Mucosa of rectum (tissue), 2 donors: ENCODE measurements around the gene SMCO2.

ENCODE experiments used
- H3K27ac ChIP-seq, 2 donors: one replicate each; pipeline ENCODE4 v1.7.0; 2013; ENCODE audit warnings: inconsistent platforms in 2 of 2, low read depth in 2 of 2, low read length in 2 of 2
- H3K27me3 ChIP-seq, 2 donors: one replicate each; pipeline ENCODE4 v1.7.0; 2013; ENCODE audit warnings: low read length in 2 of 2; ENCODE audit not compliant: control insufficient read depth in 2 of 2, insufficient read depth in 2 of 2
- H3K36me3 ChIP-seq, 2 donors: one replicate each; pipeline ENCODE4 v1.7.0; 2013; ENCODE audit warnings: low read length in 2 of 2; ENCODE audit not compliant: control insufficient read depth in 2 of 2, insufficient read depth in 2 of 2
- H3K4me1 ChIP-seq, 2 donors: one replicate each; pipeline ENCODE4 v1.7.0; 2013; ENCODE audit warnings: low read length in 2 of 2, mild to moderate bottlenecking in 1 of 2; ENCODE audit not compliant: control insufficient read depth in 2 of 2, insufficient read depth in 2 of 2
- H3K4me3 ChIP-seq, 2 donors: one replicate each; pipeline ENCODE4 v1.7.0; 2013; ENCODE audit warnings: low read length in 2 of 2
- H3K9ac ChIP-seq, 2 donors: one replicate each; pipeline ENCODE4 v1.7.0; 2013; ENCODE audit warnings: low read length in 2 of 2, low read depth in 1 of 2, mild to moderate bottlenecking in 1 of 2
- H3K9me3 ChIP-seq, 2 donors: one replicate each; pipeline ENCODE4 v1.7.0; 2013; ENCODE audit warnings: low read length in 2 of 2; ENCODE audit not compliant: control insufficient read depth in 2 of 2
- donor health status: healthy.
- donor health status: Normal muscosa, but diverticular disease.

SMCO2 gene

DNA sequence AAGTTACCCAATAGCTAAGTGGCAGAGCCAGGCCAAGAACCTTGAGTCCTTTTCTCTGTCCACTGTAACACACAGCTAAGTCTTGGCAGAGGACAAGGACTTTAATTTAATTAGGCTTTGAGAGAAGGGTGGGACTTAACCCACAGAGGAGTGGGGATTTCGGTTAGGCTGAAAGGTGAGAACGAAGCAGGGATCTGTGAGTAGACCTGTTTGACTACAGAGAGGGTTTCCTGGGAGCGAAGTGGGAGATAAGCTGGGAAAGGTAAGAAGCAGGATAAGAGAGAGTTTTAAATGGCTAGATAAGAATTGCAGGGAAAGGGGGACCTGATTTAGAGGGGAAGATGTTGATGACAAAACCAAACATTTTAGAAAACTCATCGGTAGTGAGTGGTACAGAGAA lies 75.4 kb downstream of the SMCO2 start:
- peaks cover 0 to 6% of the 10 kb centered on the region in 2 donors for H3K4me1 ChIP-seq
- peaks cover 0 to 4% of the 10 kb centered on the region in 2 donors for H3K27me3 ChIP-seq
- no peaks in the 10 kb centered on the region for H3K36me3 ChIP-seq
- H3K4me3 ChIP-seq = no peak overlapping the region
- H3K9ac ChIP-seq = no peak overlapping the region
- H3K27ac ChIP-seq = no peak overlapping the region
- H3K9me3 ChIP-seq = no peaks in the 10 kb centered on the region

DNA sequence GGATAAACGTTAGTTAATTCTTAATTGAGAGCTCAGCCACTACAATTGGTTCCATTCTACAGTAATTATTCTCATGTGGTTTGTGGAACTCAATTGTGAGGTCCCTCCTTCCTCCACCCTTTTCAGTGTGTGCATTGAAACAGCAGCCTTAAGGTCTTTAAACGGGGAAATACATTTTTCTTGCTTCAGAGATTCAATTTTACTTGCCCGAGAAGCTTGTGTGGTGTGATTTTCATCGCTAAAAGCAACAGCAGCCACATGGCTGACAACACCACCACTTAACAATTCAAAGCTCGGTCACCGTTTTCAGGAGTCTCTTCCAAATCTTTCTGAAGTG lies 76.7 kb downstream of the SMCO2 start:
- Histone ChIP-seq H3K27me3 (peaks cover 0 to 4% of the 10 kb centered on the region in 2 donors), H3K4me3 (peak overlapping the region; percentile 87 to 94), H3K9ac (peak overlapping the region; percentile 85 to 92), H3K4me1 (peaks cover 0 to 6% of the 10 kb centered on the region in 2 donors), H3K36me3 (no peaks in the 10 kb centered on the region), H3K9me3 (no peaks in the 10 kb centered on the region), H3K27ac (peak overlapping the region; percentile 90)

DNA sequence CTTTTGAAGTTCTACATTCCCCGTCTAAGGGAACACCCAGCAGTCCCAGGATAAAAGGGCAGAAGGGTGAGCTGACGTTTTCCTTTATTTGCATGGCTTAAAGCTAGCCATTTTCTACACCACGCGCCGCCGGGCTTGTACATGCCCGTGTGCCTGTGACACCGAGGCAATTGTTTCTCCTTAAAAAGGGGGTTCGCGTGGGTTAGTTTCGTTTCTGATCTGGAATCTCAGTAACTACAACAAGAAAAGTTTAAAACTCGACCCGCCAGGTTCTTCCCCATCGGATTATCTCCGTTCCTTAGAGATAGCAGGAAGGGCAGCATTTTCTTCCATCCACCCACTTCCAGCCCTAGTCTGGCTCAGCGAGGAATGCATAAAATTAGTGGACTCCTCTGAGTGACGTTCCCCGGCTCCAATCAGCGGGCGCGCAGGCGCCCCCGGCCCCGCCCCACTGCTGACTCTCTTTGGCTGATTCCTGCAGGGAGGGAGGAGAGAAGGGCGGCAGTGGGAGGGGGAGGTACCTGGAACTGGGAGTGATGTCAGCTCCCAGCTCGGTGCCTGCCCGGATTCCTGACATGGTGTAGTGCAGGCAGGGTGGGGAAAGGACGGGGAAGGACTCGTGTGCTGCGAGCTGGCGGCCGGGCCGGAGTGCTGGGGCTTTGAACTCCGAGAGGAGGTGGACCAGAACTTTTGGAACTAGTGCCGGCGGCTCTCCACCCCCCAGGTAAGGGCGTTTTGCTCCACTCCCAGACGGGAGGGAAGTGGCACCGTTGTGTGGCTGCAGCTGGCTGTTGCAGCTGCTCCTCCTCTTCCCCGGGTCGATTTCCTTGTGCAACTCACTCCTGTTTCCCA lies 77.3 kb downstream of the SMCO2 start, which contains the start of gene PPFIBP1:
Gene PPFIBP1, plus strand, starts transcription at position 565 of the 852 bp plus-strand sequence. CDS start 109,191 bp downstream, outside the sequence.
- peaks cover 0 to 6% of the 10 kb centered on the region in 2 donors for H3K4me1 ChIP-seq
- H3K27ac ChIP-seq = peak within 1 kb of the TSS; percentile 90
- H3K9me3 ChIP-seq = no peaks in the 10 kb centered on the region
- peaks cover 0 to 2% of the 10 kb centered on the region in 2 donors for H3K27me3 ChIP-seq
- peak within 1 kb of the TSS; percentile 87 to 94 for H3K4me3 ChIP-seq
- no peaks in the 10 kb centered on the region for H3K36me3 ChIP-seq
- H3K9ac ChIP-seq = peak within 1 kb of the TSS; percentile 85 to 92

DNA sequence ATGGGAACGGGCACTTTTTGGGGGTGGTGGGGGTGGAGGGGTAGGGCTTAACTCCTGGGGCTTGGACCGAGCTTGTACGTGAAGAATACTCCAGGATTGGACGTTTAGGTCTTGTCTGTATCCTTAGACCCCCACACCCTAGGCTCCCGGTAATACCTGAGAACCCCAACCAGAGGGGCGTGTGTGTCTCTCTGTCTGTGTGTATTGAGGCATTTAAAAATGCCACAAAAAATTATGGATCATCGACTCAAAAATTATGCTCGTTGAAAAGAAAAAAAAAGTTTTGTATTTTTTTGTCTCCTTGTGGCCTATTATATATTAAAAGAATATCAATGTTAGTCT lies 77.9 kb downstream of the SMCO2 start:
- no peaks in the 10 kb centered on the region for H3K36me3 ChIP-seq
- H3K9ac ChIP-seq = peak overlapping the region; percentile 83 to 85
- H3K4me1 ChIP-seq = peaks cover 0 to 6% of the 10 kb centered on the region in 2 donors
- peak overlapping the region; percentile 87 to 94 for H3K4me3 ChIP-seq
- H3K9me3 ChIP-seq = no peaks in the 10 kb centered on the region
- H3K27ac ChIP-seq = peak overlapping the region; percentile 90
- H3K27me3 ChIP-seq = no peaks in the 10 kb centered on the region

DNA sequence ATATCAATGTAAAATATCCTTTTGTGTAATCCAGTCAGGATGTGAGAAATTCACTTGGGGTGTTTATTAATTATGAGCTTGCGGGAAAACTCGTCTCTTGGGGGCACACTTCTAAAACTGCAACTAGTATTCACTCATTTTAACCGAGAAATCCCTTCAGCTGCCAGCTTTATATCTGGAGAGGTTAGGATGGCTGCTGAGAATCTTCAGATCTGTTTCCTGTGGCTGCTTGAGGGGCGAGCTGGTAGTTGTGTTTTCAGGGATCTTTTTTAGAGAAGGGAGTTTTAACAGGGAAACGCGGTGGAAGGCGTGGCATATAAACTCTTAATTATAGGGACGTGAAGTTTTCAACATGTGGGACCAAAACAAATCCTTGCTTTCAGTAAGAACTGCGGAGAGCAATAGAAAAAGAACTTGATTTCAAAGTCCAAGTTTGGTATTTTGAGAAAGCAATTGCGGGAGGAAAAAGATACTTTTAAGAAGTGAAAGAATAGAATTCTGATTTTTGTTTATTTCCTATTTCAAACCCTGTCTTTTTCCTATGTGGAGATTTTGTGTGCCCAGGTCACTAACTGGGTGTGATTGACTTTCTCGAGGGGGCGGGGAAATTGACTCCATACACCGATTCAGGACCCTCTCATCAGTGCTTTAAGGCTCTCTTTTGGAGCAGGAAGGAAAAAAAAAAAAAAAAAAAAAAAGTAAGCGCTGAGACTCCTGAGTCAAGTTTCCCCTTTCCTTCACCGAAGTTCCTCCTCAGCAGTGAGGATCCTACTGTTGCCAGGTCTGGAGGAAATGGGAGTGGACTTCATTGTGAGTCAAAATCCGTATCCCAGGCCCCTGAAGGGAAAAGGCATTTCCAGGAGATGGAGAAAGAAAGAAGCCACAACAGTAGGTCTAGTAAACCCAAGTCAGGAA lies 78.6 kb downstream of the SMCO2 start:
- Histone ChIP-seq H3K36me3 (no peaks in the 10 kb centered on the region), H3K4me1 (peaks cover 0 to 6% of the 10 kb centered on the region in 2 donors), H3K9me3 (no peaks in the 10 kb centered on the region), H3K4me3 (peak overlapping the region; percentile 87 to 94), H3K27me3 (no peaks in the 10 kb centered on the region), H3K27ac (peak overlapping the region; percentile 49 to 90), H3K9ac (peak overlapping the region; percentile 83 to 85)

DNA sequence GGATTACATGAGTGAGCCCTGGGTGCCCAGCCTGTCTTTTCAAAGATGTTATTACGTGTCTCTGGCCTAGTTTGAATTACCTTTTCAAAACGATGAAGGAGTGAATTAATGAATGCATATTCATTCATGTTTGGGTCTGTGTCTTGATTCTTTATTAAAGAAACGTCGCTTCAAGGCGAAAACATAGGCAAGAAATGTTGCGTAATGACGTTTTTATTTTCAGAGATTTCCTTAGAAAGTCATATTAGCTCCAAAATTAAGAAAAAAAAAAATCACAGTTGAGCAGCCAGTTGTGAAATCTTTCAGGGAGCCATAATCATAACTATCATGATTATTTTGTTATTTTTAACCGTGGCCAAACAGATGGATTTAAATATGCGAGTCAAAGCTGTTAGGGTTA lies 81.0 kb downstream of the SMCO2 start:
- H3K4me1 ChIP-seq = peaks cover 0 to 6% of the 10 kb centered on the region in 2 donors
- no peak overlapping the region for H3K27ac ChIP-seq
- no peaks in the 10 kb centered on the region for H3K36me3 ChIP-seq
- no peaks in the 10 kb centered on the region for H3K9me3 ChIP-seq
- H3K27me3 ChIP-seq = no peaks in the 10 kb centered on the region
- no peak overlapping the region for H3K9ac ChIP-seq
- H3K4me3 ChIP-seq = no peak overlapping the region

DNA sequence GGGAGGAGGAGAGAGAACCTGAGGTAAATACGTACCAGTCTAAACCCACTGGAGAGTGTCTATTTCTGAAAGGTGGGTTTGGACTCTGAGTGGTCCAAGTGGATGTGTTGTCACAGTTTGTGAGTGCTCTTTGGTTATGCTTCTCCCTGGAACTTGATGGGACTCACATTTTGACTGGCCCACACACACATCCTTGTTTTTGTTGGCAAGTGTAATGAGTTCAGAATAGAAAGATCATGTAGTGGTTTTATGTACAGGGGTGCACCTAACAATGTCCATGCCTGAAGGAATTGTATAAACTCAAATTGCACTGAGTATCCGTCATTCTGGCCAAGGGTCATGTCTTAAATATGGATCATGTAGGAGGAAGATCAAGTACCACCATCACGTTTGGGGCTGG lies 82.3 kb downstream of the SMCO2 start:
- H3K4me1 ChIP-seq = peaks cover 0 to 6% of the 10 kb centered on the region in 2 donors
- H3K36me3 ChIP-seq = no peaks in the 10 kb centered on the region
- no peaks in the 10 kb centered on the region for H3K9me3 ChIP-seq
- H3K4me3 ChIP-seq = no peak overlapping the region
- no peaks in the 10 kb centered on the region for H3K27me3 ChIP-seq
- no peak overlapping the region for H3K27ac ChIP-seq
- no peak overlapping the region for H3K9ac ChIP-seq

DNA sequence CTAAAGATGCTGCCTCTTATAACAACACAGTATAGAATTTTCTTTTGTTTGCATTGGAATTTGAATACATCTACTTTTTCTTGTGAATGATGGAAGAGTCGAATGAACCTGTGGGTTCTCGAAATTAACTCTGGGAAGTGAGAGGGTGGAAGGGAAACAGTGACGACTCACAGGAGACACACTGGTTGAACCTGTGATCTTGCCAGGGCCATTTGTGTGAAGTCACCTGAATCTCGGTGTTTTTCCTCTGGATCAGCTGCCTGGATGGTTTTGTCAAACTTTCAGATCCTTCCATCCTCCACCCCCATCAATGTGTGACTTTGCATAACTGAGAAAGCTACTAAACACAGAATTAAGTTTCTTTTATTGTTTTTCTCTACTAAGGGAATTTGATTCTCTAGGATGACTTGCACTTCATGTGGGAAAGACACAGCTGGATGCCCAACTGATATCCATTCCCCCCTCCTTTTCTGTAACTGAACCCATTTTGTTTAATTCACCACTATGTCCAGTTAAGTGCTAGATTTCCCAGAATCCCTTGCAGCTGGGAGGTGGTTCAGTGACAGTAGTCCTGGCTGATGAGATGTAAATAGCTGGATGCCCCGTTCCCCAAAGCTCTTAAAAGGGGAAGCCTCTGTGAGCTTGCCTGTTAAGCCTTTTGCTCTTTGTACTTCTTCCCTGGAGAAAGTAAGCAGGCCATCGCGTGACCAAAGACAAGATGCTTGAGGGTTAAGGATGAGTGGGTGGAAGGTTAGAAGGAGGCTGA lies 83.8 kb downstream of the SMCO2 start:
- H3K27me3 ChIP-seq = no peaks in the 10 kb centered on the region
- H3K4me1 ChIP-seq = peaks cover 0 to 3% of the 10 kb centered on the region in 2 donors
- no peaks in the 10 kb centered on the region for H3K36me3 ChIP-seq
- H3K27ac ChIP-seq = no peak overlapping the region
- no peak overlapping the region for H3K9ac ChIP-seq
- no peaks in the 10 kb centered on the region for H3K9me3 ChIP-seq
- H3K4me3 ChIP-seq = no peak overlapping the region

DNA sequence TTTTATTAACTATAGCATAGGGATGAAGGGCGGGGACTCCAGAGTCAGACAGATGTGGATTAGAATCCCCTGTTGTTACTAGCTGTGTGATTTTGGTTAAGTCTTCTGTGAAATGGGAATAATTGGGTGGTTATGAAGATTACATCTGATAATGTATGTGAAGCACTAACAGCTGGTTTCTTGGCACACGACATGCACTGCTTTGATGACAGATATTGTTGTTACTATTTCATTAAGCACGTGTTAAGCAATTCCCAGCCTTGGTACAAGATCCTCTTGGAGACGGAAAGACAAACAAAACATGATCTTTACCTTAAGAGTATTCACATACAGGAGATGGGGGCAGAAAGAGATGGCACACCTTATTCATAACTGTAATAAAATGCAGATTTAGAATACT lies 85.4 kb downstream of the SMCO2 start:
- Histone ChIP-seq H3K4me3 (no peak overlapping the region), H3K9me3 (no peaks in the 10 kb centered on the region), H3K27me3 (no peaks in the 10 kb centered on the region), H3K4me1 (no peaks in the 10 kb centered on the region), H3K27ac (no peak overlapping the region), H3K36me3 (no peaks in the 10 kb centered on the region), H3K9ac (no peak overlapping the region)
